ENCODE results near the gene PTPN20. TPM values are rescaled to one million over a fixed set of nuclear protein-coding genes. Genes with fewer than 3 reads are reported as not detected.
A peak's percentile ranks its signal among the peaks of the same experiment; 100 is the strongest.

The PTPN20 gene
- total and polyA plus RNA-seq, 4 donors = 1.7 to 8.2 (median 5.3) TPM

DNA sequence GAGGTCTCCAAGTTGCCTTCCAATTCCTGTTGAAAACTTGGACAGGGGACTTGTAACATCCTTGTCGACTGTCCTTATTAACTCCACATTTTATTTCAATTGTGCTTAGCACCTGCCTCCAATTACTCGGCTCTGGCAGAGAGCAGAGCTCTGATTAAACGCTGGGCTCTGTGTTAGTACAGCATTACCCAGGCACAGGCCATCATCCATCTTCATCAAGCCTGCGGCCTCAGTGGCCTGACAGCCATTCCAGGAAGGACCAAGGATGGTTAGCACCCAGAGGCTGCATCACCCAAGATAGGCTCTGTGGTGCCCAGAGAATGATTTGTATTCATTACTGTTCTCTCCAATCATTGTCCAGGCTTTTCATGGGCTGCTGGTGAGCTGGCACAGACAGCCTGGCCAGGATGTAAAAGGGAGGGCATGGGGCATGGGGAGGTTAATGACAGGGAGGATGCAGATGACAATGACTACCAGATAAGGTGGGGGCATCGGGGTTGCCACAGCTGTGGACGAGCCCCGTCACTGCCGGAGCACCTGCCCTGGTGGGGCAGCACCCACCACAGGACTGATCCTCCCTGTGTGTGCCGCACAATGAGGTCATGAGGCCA is 123.3 kb downstream of the PTPN20 start:
- H3K4me3 ChIP-seq (ENCODE audit: low read length in 2 of 2) = no peak overlapping the region
- DNase-seq = no peak
- 80 to 81% methylated on average over 9 of the region's 9 CpGs for WGBS, 2 donors
- intact Hi-C loops (cut with DNase I) = no loop called here
- no peaks in the 10 kb centered on the region for H3K4me1 ChIP-seq (ENCODE audit: control insufficient read depth in 1 of 2, insufficient read depth in 2 of 2, low read length in 2 of 2)
- no peaks in the 10 kb centered on the region for H3K27me3 ChIP-seq (ENCODE audit: control insufficient read depth in 1 of 2, insufficient read depth in 2 of 2, low read length in 1 of 2)
- ATAC-seq (ENCODE audit: low FRiP score) = no peak
- H3K27ac ChIP-seq (ENCODE audit: low read depth in 1 of 2, low read length in 2 of 2) = no peak overlapping the region
- H3K36me3 ChIP-seq (ENCODE audit: control insufficient read depth in 1 of 2, insufficient read depth in 2 of 2, low read length in 1 of 2) = no peaks in the 10 kb centered on the region
- H3K9me3 ChIP-seq (ENCODE audit: control insufficient read depth, low read length) = no peaks in the 10 kb centered on the region

- 95 to 97% methylated on average over 7 of the region's 7 CpGs for WGBS, 2 donors
- ATAC-seq (ENCODE audit: low FRiP score) (no peak), DNase-seq (peak in 1 of 2 donors; percentile 51)
- Histone ChIP-seq H3K4me1 (ENCODE audit: control insufficient read depth in 1 of 2, insufficient read depth in 2 of 2, low read length in 2 of 2) (no peaks in the 10 kb centered on the region), H3K9me3 (ENCODE audit: control insufficient read depth, low read length) (no peaks in the 10 kb centered on the region), H3K27ac (ENCODE audit: low read depth in 1 of 2, low read length in 2 of 2) (no peak overlapping the region), H3K27me3 (ENCODE audit: control insufficient read depth in 1 of 2, insufficient read depth in 2 of 2, low read length in 1 of 2) (no peaks in the 10 kb centered on the region), H3K36me3 (ENCODE audit: control insufficient read depth in 1 of 2, insufficient read depth in 2 of 2, low read length in 1 of 2) (no peaks in the 10 kb centered on the region), H3K4me3 (ENCODE audit: low read length in 2 of 2) (no peak overlapping the region)
- intact Hi-C loops (cut with DNase I) = no loop called here
Measured at GRCh38 chr10:47035171-47035818, 124.1 kb downstream of the PTPN20 start.

GRCh38 chr10:47035819-47036337 is 124.7 kb downstream of the PTPN20 start:
- no peak overlapping the region for H3K4me3 ChIP-seq (ENCODE audit: low read length in 2 of 2)
- H3K9me3 ChIP-seq (ENCODE audit: control insufficient read depth, low read length) = no peaks in the 10 kb centered on the region
- H3K27me3 ChIP-seq (ENCODE audit: control insufficient read depth in 1 of 2, insufficient read depth in 2 of 2, low read length in 1 of 2) = no peaks in the 10 kb centered on the region
- no peaks in the 10 kb centered on the region for H3K4me1 ChIP-seq (ENCODE audit: control insufficient read depth in 1 of 2, insufficient read depth in 2 of 2, low read length in 2 of 2)
- DNase-seq (peak in 1 of 2 donors; percentile 42), ATAC-seq (ENCODE audit: low FRiP score) (no peak)
- H3K27ac ChIP-seq (ENCODE audit: low read depth in 1 of 2, low read length in 2 of 2) = no peak overlapping the region
- 96 to 98% methylated on average over 4 of the region's 4 CpGs for WGBS, 2 donors
- H3K36me3 ChIP-seq (ENCODE audit: control insufficient read depth in 1 of 2, insufficient read depth in 2 of 2, low read length in 1 of 2) = no peaks in the 10 kb centered on the region
- intact Hi-C loops (cut with DNase I) = no loop called here

- 93 to 95% methylated on average over 7 of the region's 7 CpGs for WGBS, 2 donors
- no peaks in the 10 kb centered on the region for H3K4me1 ChIP-seq (ENCODE audit: control insufficient read depth in 1 of 2, insufficient read depth in 2 of 2, low read length in 2 of 2)
- H3K9me3 ChIP-seq (ENCODE audit: control insufficient read depth, low read length) = no peaks in the 10 kb centered on the region
- H3K36me3 ChIP-seq (ENCODE audit: control insufficient read depth in 1 of 2, insufficient read depth in 2 of 2, low read length in 1 of 2) = no peaks in the 10 kb centered on the region
- ATAC-seq (ENCODE audit: low FRiP score) = no peak
- no peaks in the 10 kb centered on the region for H3K27me3 ChIP-seq (ENCODE audit: control insufficient read depth in 1 of 2, insufficient read depth in 2 of 2, low read length in 1 of 2)
- intact Hi-C loops (cut with DNase I) = no loop called here
- peak in 1 of 2 donors; percentile 34 for DNase-seq
- H3K4me3 ChIP-seq (ENCODE audit: low read length in 2 of 2) = no peak overlapping the region
- no peak overlapping the region for H3K27ac ChIP-seq (ENCODE audit: low read depth in 1 of 2, low read length in 2 of 2)
Measured at GRCh38 chr10:47036771-47037170, 125.5 kb downstream of the PTPN20 start.

DNA sequence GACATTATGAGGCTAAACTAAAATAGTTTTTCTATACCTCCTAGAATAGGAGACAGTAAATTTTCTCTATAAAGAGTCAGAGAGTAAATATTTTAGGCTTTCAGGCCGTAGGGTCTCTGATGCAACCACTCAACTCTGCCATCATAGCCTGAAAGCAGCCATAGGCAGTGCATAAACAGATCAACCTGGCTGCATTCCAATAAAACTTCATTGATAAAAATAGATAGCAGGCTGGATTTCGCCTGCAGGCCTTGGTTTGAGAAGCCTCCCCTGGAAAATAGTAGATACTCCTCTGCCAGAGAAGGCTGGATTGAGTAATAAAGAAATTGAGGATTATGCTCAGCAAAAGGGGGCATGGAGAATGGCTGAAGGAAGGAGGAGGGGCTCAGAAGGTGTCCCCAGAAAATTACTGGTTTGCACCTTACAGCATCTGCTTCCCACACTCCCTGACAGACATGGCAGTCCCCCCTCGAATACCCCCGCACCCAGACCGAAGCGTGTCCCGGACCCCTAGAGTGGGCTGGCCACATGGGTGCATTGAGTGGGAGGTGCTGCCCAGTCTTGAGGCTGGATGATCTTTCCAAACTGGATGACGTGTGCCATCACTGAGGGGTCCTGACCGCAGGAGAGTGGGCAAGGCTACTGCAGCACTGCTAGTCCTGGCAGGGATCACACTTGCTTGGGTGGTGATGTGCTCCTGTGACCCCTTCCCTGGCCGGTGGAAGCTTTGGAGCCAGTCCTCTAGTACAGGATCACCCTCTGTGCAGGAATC is 126.6 kb downstream of the PTPN20 start:
- no peak overlapping the region for H3K4me3 ChIP-seq (ENCODE audit: low read length in 2 of 2)
- H3K36me3 ChIP-seq (ENCODE audit: control insufficient read depth in 1 of 2, insufficient read depth in 2 of 2, low read length in 1 of 2) = no peaks in the 10 kb centered on the region
- H3K27ac ChIP-seq (ENCODE audit: low read depth in 1 of 2, low read length in 2 of 2) = no peak overlapping the region
- peak; percentile 28 to 29 for DNase-seq
- no peak for ATAC-seq (ENCODE audit: low FRiP score)
- H3K9me3 ChIP-seq (ENCODE audit: control insufficient read depth, low read length) = no peaks in the 10 kb centered on the region
- whole genome bisulfite sequencing, 2 donors = 92% methylated on average over 10 of the region's 10 CpGs
- H3K4me1 ChIP-seq (ENCODE audit: control insufficient read depth in 1 of 2, insufficient read depth in 2 of 2, low read length in 2 of 2) = no peaks in the 10 kb centered on the region
- H3K27me3 ChIP-seq (ENCODE audit: control insufficient read depth in 1 of 2, insufficient read depth in 2 of 2, low read length in 1 of 2) = no peaks in the 10 kb centered on the region
- intact Hi-C loops (cut with DNase I) = no loop called here

- H3K27ac ChIP-seq (ENCODE audit: low read depth in 1 of 2, low read length in 2 of 2) = no peak overlapping the region
- H3K9me3 ChIP-seq (ENCODE audit: control insufficient read depth, low read length) = no peaks in the 10 kb centered on the region
- no peak overlapping the region for H3K4me3 ChIP-seq (ENCODE audit: low read length in 2 of 2)
- no peaks in the 10 kb centered on the region for H3K36me3 ChIP-seq (ENCODE audit: control insufficient read depth in 1 of 2, insufficient read depth in 2 of 2, low read length in 1 of 2)
- ATAC-seq (ENCODE audit: low FRiP score) (no peak), DNase-seq (peak; percentile 8 to 24)
- 89% methylated on average over 12 of the region's 12 CpGs for WGBS, 2 donors
- intact Hi-C loops (cut with DNase I) = no loop called here
- H3K4me1 ChIP-seq (ENCODE audit: control insufficient read depth in 1 of 2, insufficient read depth in 2 of 2, low read length in 2 of 2) = no peaks in the 10 kb centered on the region
- no peaks in the 10 kb centered on the region for H3K27me3 ChIP-seq (ENCODE audit: control insufficient read depth in 1 of 2, insufficient read depth in 2 of 2, low read length in 1 of 2)
Measured at GRCh38 chr10:47038881-47039561, 127.8 kb downstream of the PTPN20 start.

DNA sequence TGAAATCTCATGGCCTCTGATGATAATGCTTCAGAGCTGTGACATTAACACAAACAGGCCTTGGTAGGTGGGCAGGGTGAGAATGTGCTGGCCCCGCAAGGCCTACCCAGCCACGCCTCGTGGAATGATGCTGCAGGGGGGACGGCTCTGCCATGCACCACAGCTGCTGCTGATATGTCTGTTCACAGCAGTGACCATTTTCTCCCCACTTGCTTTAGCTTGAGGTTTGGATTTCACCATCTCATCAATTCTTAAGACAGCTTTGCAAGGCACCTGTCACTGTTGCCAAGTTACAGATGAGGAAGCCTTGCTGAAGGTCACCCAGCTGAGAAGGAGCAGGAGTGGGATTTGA is 128.3 kb downstream of the PTPN20 start:
- Histone ChIP-seq H3K9me3 (ENCODE audit: control insufficient read depth, low read length) (no peaks in the 10 kb centered on the region), H3K4me3 (ENCODE audit: low read length in 2 of 2) (no peak overlapping the region), H3K36me3 (ENCODE audit: control insufficient read depth in 1 of 2, insufficient read depth in 2 of 2, low read length in 1 of 2) (no peaks in the 10 kb centered on the region), H3K27me3 (ENCODE audit: control insufficient read depth in 1 of 2, insufficient read depth in 2 of 2, low read length in 1 of 2) (no peaks in the 10 kb centered on the region), H3K27ac (ENCODE audit: low read depth in 1 of 2, low read length in 2 of 2) (no peak overlapping the region), H3K4me1 (ENCODE audit: control insufficient read depth in 1 of 2, insufficient read depth in 2 of 2, low read length in 2 of 2) (no peaks in the 10 kb centered on the region)
- WGBS, 2 donors = 92 to 95% methylated on average over 4 of the region's 4 CpGs
- intact Hi-C loops (cut with DNase I) = no loop called here
- DNase-seq (peak in 1 of 2 donors; percentile 4), ATAC-seq (ENCODE audit: low FRiP score) (no peak)

- intact Hi-C loops (cut with DNase I) = no loop called here
- H3K4me1 ChIP-seq (ENCODE audit: control insufficient read depth in 1 of 2, insufficient read depth in 2 of 2, low read length in 2 of 2) = no peaks in the 10 kb centered on the region
- H3K4me3 ChIP-seq (ENCODE audit: low read length in 2 of 2) = no peak overlapping the region
- H3K27me3 ChIP-seq (ENCODE audit: control insufficient read depth in 1 of 2, insufficient read depth in 2 of 2, low read length in 1 of 2) = no peaks in the 10 kb centered on the region
- 93 to 94% methylated on average over 9 of the region's 9 CpGs for WGBS, 2 donors
- no peaks in the 10 kb centered on the region for H3K9me3 ChIP-seq (ENCODE audit: control insufficient read depth, low read length)
- ATAC-seq (ENCODE audit: low FRiP score) (no peak), DNase-seq (peak; percentile 24 to 55)
- no peaks in the 10 kb centered on the region for H3K36me3 ChIP-seq (ENCODE audit: control insufficient read depth in 1 of 2, insufficient read depth in 2 of 2, low read length in 1 of 2)
- no peak overlapping the region for H3K27ac ChIP-seq (ENCODE audit: low read depth in 1 of 2, low read length in 2 of 2)
Measured at GRCh38 chr10:47040041-47040491, 128.8 kb downstream of the PTPN20 start.
